D721Med (cell line): Measurements from ENCODE around the gene STOM.

ENCODE experiments used
- DNase-seq: peaks from one replicate; pipeline ENCODE4 v3.0.0; 2011; ENCODE audit warnings: low spot score; ENCODE audit not compliant: insufficient read length
- FAIRE-seq: peaks from 2 replicates; lab custom pipeline; 2011; peaks lifted over from hg19 to GRCh38; lab: Jason Lieb, UNC
- CTCF ChIP-seq: IDR thresholded peaks from 2 replicates; pipeline ENCODE4 v1.5.1; 2012; ENCODE audit warnings: mild to moderate bottlenecking, control low read depth; ENCODE audit not compliant: insufficient read depth; ENCODE audit errors: missing control alignments

STOM gene

DNA sequence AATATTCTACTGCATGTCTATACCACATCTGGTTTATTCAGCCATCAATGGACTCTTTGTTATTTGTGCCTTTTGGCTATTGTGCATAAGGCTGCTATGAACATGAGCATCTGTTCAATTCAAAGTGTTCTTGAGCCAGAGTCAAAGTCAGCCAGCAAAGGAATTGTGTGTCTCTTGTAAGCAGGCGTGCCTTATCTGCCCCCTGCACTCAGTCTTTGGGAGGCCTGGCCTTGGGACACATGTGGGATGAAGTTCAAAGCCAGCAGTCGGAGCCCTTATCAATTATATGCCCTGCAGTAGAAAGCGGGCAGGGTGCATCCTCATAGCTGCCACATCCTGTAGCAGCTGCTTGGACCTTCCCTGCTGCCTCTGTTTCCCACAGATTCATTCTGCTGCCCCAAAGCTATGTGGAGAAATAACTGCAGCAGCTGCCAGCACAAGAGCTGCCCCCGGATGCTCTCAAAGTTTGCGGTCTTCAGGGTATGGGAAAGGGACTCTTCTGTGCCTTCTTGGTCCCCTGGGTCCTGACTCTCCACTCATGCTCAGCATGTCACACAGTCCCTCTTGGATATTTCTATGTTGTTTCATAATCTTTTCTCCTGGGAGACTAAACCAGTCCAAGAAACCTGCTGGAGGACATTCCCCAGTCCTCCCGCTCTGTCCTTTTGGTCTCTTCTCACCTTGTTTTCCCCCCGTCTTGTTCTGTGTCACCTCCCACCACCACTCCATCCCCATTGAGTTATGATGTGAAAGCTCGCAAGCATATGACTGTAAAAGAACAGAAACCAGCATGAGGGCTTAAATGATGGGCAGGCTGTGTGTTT lies 35.9 kb downstream of the STOM start:
- no peak for FAIRE-seq
- no peak for DNase-seq
- no peak for TF ChIP-seq CTCF

DNA sequence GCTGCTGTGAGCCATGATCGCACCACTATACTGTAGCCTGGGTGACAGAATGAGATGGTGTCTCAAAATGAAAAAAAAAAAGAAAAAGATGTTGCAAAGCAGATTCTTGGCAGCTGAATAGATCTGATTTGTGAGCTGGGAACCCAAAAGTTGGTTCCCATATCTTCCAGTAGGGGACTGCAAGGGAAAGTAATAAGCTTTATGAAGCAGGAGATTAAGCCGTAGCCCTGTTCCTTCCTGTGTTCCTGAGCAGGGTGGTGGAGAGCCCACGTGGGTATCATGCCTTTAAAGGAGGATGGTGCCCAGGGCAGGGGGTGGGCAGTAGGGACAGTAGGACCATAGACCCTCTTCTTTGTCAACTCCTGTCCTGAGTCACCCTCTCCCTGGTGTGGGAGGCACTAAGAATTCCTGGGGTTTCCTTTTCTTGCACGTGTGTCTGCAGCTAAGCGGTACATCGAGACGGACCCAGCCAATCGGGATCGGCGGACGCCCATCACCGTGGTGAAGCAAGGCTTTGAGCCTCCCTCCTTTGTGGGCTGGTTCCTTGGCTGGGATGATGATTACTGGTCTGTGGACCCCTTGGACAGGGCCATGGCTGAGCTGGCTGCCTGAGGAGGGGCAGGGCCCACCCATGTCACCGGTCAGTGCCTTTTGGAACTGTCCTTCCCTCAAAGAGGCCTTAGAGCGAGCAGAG lies 37.9 kb downstream of the STOM start:
- no peak for DNase-seq

DNA sequence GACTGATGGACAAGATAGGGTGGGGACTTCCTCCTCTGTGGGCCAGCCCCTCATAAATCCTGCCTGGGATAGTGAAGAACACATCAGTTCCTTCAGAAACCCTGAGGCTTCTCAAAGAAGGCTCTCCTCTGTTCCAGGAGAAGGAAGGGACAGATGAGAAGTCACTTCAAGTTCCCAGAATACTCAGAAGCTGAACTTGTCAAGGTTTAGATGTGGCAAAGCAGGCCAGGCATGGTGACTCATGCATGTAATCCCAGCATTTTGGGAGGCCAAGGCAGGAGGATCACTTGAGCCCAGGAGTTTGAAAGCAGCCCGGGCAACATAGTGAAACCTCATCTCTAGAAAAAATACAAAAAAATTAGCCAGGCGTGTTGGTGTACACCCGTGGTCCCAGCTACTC lies 38.5 kb downstream of the STOM start:
- FAIRE-seq (no peak), DNase-seq (no peak)

More for the DNA sequence above, 37.9 kb downstream of the STOM start:
- peak; percentile 26 for TF ChIP-seq CTCF
- FAIRE-seq = no peak

GRCh38 chr9:121328876-121329681 lies 41.0 kb downstream of the STOM start:
- no peak for FAIRE-seq
- TF ChIP-seq CTCF = no peak
- no peak for DNase-seq

More for the DNA sequence above, 38.5 kb downstream of the STOM start:
- TF ChIP-seq CTCF = no peak

DNA sequence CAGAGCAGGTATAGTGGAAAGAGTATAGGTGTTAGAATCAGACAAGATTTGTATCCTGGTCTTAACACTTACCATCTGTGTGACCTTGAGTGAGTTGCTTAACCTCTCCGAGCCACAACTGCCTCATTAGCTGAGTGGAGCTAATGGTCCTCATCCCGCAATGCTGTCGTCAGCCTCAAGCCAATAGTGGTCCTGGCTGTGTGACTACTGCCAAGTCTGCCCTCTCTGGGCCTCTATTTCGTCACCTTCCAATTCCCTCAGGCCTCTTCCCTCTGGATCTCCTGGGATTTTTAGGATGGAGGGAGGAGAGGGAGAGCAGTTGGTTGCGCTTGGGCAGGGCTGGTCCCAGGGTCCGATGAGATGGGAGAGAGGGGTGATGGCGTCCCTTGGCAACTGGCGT lies 41.6 kb downstream of the STOM start:
- no peak for FAIRE-seq
- no peak for TF ChIP-seq CTCF
- DNase-seq = no peak

DNA sequence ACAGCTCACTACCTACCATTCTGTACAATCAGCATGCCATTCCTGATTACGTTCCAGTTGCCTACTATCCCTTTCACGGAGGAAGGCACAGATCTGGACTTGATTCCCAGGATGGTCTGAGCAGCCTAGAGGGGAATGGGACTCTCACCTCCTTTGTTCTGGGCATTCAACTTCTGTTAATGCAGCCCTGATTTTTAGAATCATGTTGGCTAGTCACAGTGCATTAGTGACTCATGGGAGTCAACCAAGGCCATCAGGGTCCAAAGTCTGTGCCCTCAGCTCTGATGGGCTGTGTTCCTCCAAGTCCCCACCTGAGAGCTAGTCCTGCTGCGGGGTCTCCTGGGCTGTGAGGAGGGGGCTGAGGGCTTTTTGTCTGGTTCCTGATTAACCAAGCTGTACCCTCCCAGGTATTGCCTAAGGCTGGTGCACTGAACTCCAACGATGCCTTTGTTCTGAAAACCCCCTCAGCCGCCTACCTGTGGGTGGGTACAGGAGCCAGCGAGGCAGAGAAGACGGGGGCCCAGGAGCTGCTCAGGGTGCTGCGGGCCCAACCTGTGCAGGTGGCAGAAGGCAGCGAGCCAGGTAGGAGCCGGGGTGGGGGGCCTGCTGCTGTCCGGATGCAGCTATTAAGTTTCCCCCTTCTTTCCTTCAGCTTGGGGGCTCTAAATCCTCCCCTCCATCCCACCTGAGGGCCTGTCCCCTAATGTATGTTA lies 43.0 kb downstream of the STOM start:
- no peak for TF ChIP-seq CTCF
- FAIRE-seq (no peak), DNase-seq (no peak)
